Stimulated activated effector memory CD8-positive, alpha-beta T cell treated with anti-CD3 and anti-CD28 coated beads, Interleukin-12 subunit alpha, Interleukin-12 subunit beta, amount 100 ng/mL, for 72 hours (primary cell): Measurements from ENCODE around the gene SPATA33.
"Not testable (repeated sequence)": the region's sequence is repeated elsewhere in the genome, so short reads cannot be mapped to it uniquely, and the experiment has no call there.

Experiments
- ATAC-seq: fragments of 150-1000 bp; cut with Tn5 transposase; 2 replicates; pipeline ENCODE4 v1.10.0; 2021
- DNase-seq, 2 donors: peaks; one replicate each; pipeline ENCODE4 v3.0.0; 2021 to 2022; ENCODE audit warnings: low spot score in 2 of 2
- H3K27ac Mint-ChIP-seq: one replicate; pipeline ENCODE4 v1.8.0; 2022; ENCODE audit warnings: mild to moderate bottlenecking, mixed read lengths
- H3K36me3 Mint-ChIP-seq: one replicate; pipeline ENCODE4 v1.8.0; 2022; ENCODE audit warnings: mild to moderate bottlenecking, mixed read lengths
- H3K4me1 Mint-ChIP-seq: one replicate; pipeline ENCODE4 v1.8.0; 2022; ENCODE audit warnings: mixed read lengths
- H3K4me3 Mint-ChIP-seq: one replicate; pipeline ENCODE4 v1.8.0; 2022; ENCODE audit warnings: mild to moderate bottlenecking, mixed read lengths
- H3K9me3 Mint-ChIP-seq: one replicate; pipeline ENCODE4 v1.8.0; 2022; ENCODE audit warnings: mixed read lengths

The SPATA33 gene

GRCh38 chr16:89643769-89644300, 13.8 kb upstream of the SPATA33 start:
- Mint-ChIP-seq H3K27ac (peak overlapping the region; percentile 61), H3K9me3 (no peaks in the 10 kb centered on the region), H3K4me3 (no peak overlapping the region), H3K4me1 (peaks cover 10% of the 10 kb centered on the region), H3K36me3 (peaks cover 40% of the 10 kb centered on the region)
- ATAC-seq (no peak), DNase-seq (no peak)

GRCh38 chr16:89645122-89645521, 12.5 kb upstream of the SPATA33 start:
- Mint-ChIP-seq H3K9me3 (no peaks in the 10 kb centered on the region), H3K4me1 (peaks cover 10% of the 10 kb centered on the region), H3K27ac (peak overlapping the region; percentile 73), H3K36me3 (peaks cover 53% of the 10 kb centered on the region), H3K4me3 (no peak overlapping the region)
- ATAC-seq (no peak), DNase-seq (no peak)

- Mint-ChIP-seq H3K4me3 (no peak overlapping the region), H3K9me3 (no peaks in the 10 kb centered on the region), H3K36me3 (peaks cover 63% of the 10 kb centered on the region), H3K27ac (no peak overlapping the region), H3K4me1 (no peaks in the 10 kb centered on the region)
- ATAC-seq (no peak), DNase-seq (no peak)
Observed at GRCh38 chr16:89646270-89646669, 11.4 kb upstream of the SPATA33 start.

- ATAC-seq, result no peak
- H3K36me3 Mint-ChIP-seq, result peaks cover 63% of the 10 kb centered on the region
Observed at GRCh38 chr16:89646906-89647305, 10.7 kb upstream of the SPATA33 start.

GRCh38 chr16:89651584-89651983, 6.1 kb upstream of the SPATA33 start:
- Mint-ChIP-seq H3K4me3 (no peak overlapping the region), H3K36me3 (peaks cover 81% of the 10 kb centered on the region), H3K27ac (peak overlapping the region; percentile 26), H3K4me1 (peaks cover 12% of the 10 kb centered on the region), H3K9me3 (no peaks in the 10 kb centered on the region)
- ATAC-seq (peak; percentile 11), DNase-seq (no peak)

More at GRCh38 chr16:89646906-89647305, 10.7 kb upstream of the SPATA33 start:
- peak overlapping the region; percentile 52 for H3K27ac Mint-ChIP-seq
- H3K9me3 Mint-ChIP-seq, result no peaks in the 10 kb centered on the region
- DNase-seq, result no peak
- H3K4me3 Mint-ChIP-seq, result no peak overlapping the region
- no peaks in the 10 kb centered on the region for H3K4me1 Mint-ChIP-seq

GRCh38 chr16:89653656-89654295, 3.9 kb upstream of the SPATA33 start:
- Mint-ChIP-seq H3K36me3 (peaks cover 66% of the 10 kb centered on the region), H3K27ac (peak overlapping the region; percentile 94)

GRCh38 chr16:89655062-89655643, 2.5 kb upstream of the SPATA33 start:
- no peaks in the 10 kb centered on the region for H3K9me3 Mint-ChIP-seq
- peaks cover 29% of the 10 kb centered on the region for H3K4me1 Mint-ChIP-seq
- peak overlapping the region; percentile 94 for H3K27ac Mint-ChIP-seq
- DNase-seq (no peak), ATAC-seq (no peak)
- H3K4me3 Mint-ChIP-seq, result no peak overlapping the region
- peaks cover 55% of the 10 kb centered on the region for H3K36me3 Mint-ChIP-seq

More at GRCh38 chr16:89653656-89654295, 3.9 kb upstream of the SPATA33 start:
- Mint-ChIP-seq H3K9me3 (no peaks in the 10 kb centered on the region), H3K4me1 (peaks cover 24% of the 10 kb centered on the region), H3K4me3 (no peak overlapping the region)
- DNase-seq, result no peak
- ATAC-seq, result no peak

- ATAC-seq, result no peak
- H3K36me3 Mint-ChIP-seq, result peaks cover 60% of the 10 kb centered on the region
Observed at GRCh38 chr16:89656435-89657121, 1.1 kb upstream of the SPATA33 start.

GRCh38 chr16:89658221-89658879, 714 bp downstream of the SPATA33 start:
- peaks cover 37% of the 10 kb centered on the region for H3K4me1 Mint-ChIP-seq
- peak overlapping the region; percentile 88 for H3K4me3 Mint-ChIP-seq
- no peaks in the 10 kb centered on the region for H3K9me3 Mint-ChIP-seq
- H3K36me3 Mint-ChIP-seq, result peaks cover 68% of the 10 kb centered on the region
- DNase-seq, result no peak
- H3K27ac Mint-ChIP-seq, result peak overlapping the region; percentile 94
- ATAC-seq, result peak; percentile 33

More at GRCh38 chr16:89656435-89657121, 1.1 kb upstream of the SPATA33 start:
- Mint-ChIP-seq H3K27ac (peak overlapping the region; percentile 94), H3K4me3 (peak overlapping the region; percentile 88), H3K4me1 (peaks cover 37% of the 10 kb centered on the region), H3K9me3 (no peaks in the 10 kb centered on the region)
- DNase-seq, result no peak

GRCh38 chr16:89660146-89660545, 2.5 kb downstream of the SPATA33 start:
- Mint-ChIP-seq H3K4me1 (peaks cover 35% of the 10 kb centered on the region), H3K27ac (no peak overlapping the region), H3K9me3 (no peaks in the 10 kb centered on the region), H3K4me3 (no peak overlapping the region), H3K36me3 (peaks cover 61% of the 10 kb centered on the region)
- no peak for DNase-seq
- no peak for ATAC-seq

- DNase-seq (no peak), ATAC-seq (no peak)
- Mint-ChIP-seq H3K4me1 (peaks cover 28% of the 10 kb centered on the region), H3K27ac (peak overlapping the region; percentile 11), H3K36me3 (peaks cover 50% of the 10 kb centered on the region), H3K9me3 (no peaks in the 10 kb centered on the region), H3K4me3 (no peak overlapping the region)
Observed at GRCh38 chr16:89661215-89661614, 3.6 kb downstream of the SPATA33 start.

- H3K27ac Mint-ChIP-seq, ATAC-seq: not testable (repeated sequence)
Observed at GRCh38 chr16:89664238-89664637, 6.6 kb downstream of the SPATA33 start.

GRCh38 chr16:89667000-89667399, 9.4 kb downstream of the SPATA33 start:
- H3K4me3 Mint-ChIP-seq, H3K4me1 Mint-ChIP-seq, DNase-seq, ATAC-seq, H3K9me3 Mint-ChIP-seq, H3K27ac Mint-ChIP-seq: not testable (repeated sequence)
- peaks cover 25% of the 10 kb centered on the region for H3K36me3 Mint-ChIP-seq

More at GRCh38 chr16:89664238-89664637, 6.6 kb downstream of the SPATA33 start:
- not testable (repeated sequence) for H3K9me3 Mint-ChIP-seq, H3K4me3 Mint-ChIP-seq, DNase-seq
- Mint-ChIP-seq H3K36me3 (peaks cover 46% of the 10 kb centered on the region), H3K4me1 (peaks cover 11% of the 10 kb centered on the region)

GRCh38 chr16:89667633-89668032, 10.0 kb downstream of the SPATA33 start:
- H3K36me3 Mint-ChIP-seq, result peaks cover 18% of the 10 kb centered on the region
- H3K4me3 Mint-ChIP-seq, result no peak overlapping the region
- H3K4me1 Mint-ChIP-seq, result no peaks in the 10 kb centered on the region
- no peak overlapping the region for H3K27ac Mint-ChIP-seq
- no peak for ATAC-seq
- DNase-seq, result no peak
- H3K9me3 Mint-ChIP-seq, result no peaks in the 10 kb centered on the region

- no peak overlapping the region for H3K27ac Mint-ChIP-seq
- H3K36me3 Mint-ChIP-seq, result peaks cover 7% of the 10 kb centered on the region
- ATAC-seq, result no peak
- H3K4me3 Mint-ChIP-seq, result no peak overlapping the region
- no peaks in the 10 kb centered on the region for H3K9me3 Mint-ChIP-seq
- H3K4me1 Mint-ChIP-seq, result no peaks in the 10 kb centered on the region
- no peak for DNase-seq
Observed at GRCh38 chr16:89668790-89669158, 11.1 kb downstream of the SPATA33 start.
